ENCODE measurements around the gene SIRT5. TPM values are rescaled to one million over a fixed set of nuclear protein-coding genes. Genes with fewer than 3 reads are reported as not detected.

Gene SIRT5
- total RNA-seq, 1 donor from 2014 or later, result 16.0 TPM

- no peak for DNase-seq (ENCODE audit: low spot score)
- Mint-ChIP-seq H3K27me3 (ENCODE audit: unreplicated experiment) (peaks cover 10% of the 10 kb centered on the region), H3K4me1 (ENCODE audit: unreplicated experiment) (peaks cover 9% of the 10 kb centered on the region), H3K4me3 (ENCODE audit: unreplicated experiment) (peak overlapping the region; percentile 94), H3K9me3 (ENCODE audit: unreplicated experiment) (no peaks in the 10 kb centered on the region), H3K27ac (ENCODE audit: unreplicated experiment) (peak overlapping the region; percentile 90), H3K36me3 (ENCODE audit: low read depth, unreplicated experiment) (no peaks in the 10 kb centered on the region)
- TF ChIP-seq CTCF (IDR thresholded peaks at IDR 0.05; ENCODE audit: unreplicated experiment), result no peak
These were observed 1.3 kb upstream of the SIRT5 start for GRCh38 chr6:13572951-13573654.

DNA sequence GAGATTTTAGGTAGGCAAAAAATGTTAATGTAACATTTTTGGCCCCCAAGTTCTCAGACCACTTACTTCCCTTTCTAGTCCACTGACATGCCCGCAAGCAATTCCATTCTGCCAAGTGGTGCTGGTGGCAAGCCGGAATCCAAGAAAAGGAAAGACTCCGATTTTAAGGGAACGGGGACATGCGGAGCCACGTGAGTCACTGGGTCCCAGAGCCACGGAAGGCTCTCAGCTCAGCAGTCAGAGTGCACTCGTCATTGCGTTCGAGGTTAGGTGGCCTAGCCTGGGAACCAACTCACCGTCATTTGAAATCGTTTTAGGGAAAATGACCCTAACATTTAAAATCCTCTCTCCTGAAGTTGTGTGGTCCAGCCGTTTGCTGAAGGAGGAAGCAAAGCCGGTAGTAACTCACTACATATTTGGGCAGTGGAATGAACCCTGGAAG lies 711 bp upstream of the SIRT5 start:
- peak overlapping the region; percentile 90 for H3K27ac Mint-ChIP-seq (ENCODE audit: unreplicated experiment)
- TF ChIP-seq CTCF (IDR thresholded peaks at IDR 0.05; ENCODE audit: unreplicated experiment), result no peak
- H3K4me3 Mint-ChIP-seq (ENCODE audit: unreplicated experiment), result peak overlapping the region; percentile 94
- no peak for DNase-seq (ENCODE audit: low spot score)
- H3K27me3 Mint-ChIP-seq (ENCODE audit: unreplicated experiment), result peaks cover 10% of the 10 kb centered on the region
- H3K36me3 Mint-ChIP-seq (ENCODE audit: low read depth, unreplicated experiment), result no peaks in the 10 kb centered on the region
- no peaks in the 10 kb centered on the region for H3K9me3 Mint-ChIP-seq (ENCODE audit: unreplicated experiment)
- peaks cover 9% of the 10 kb centered on the region for H3K4me1 Mint-ChIP-seq (ENCODE audit: unreplicated experiment)

- peak; percentile 59 for TF ChIP-seq CTCF (IDR thresholded peaks at IDR 0.05; ENCODE audit: unreplicated experiment)
- peak; percentile 94 for DNase-seq (ENCODE audit: low spot score)
- Mint-ChIP-seq H3K27me3 (ENCODE audit: unreplicated experiment) (peaks cover 10% of the 10 kb centered on the region), H3K27ac (ENCODE audit: unreplicated experiment) (peak overlapping the region; percentile 90), H3K9me3 (ENCODE audit: unreplicated experiment) (no peaks in the 10 kb centered on the region), H3K4me3 (ENCODE audit: unreplicated experiment) (peak overlapping the region; percentile 98), H3K36me3 (ENCODE audit: low read depth, unreplicated experiment) (no peaks in the 10 kb centered on the region), H3K4me1 (ENCODE audit: unreplicated experiment) (peaks cover 9% of the 10 kb centered on the region)
These were observed 241 bp upstream of the SIRT5 start for GRCh38 chr6:13574149-13574570.

- no peak for TF ChIP-seq CTCF (IDR thresholded peaks at IDR 0.05; ENCODE audit: unreplicated experiment)
- DNase-seq (ENCODE audit: low spot score), result no peak
- Mint-ChIP-seq H3K4me1 (ENCODE audit: unreplicated experiment) (peaks cover 9% of the 10 kb centered on the region), H3K36me3 (ENCODE audit: low read depth, unreplicated experiment) (peaks cover 5% of the 10 kb centered on the region), H3K9me3 (ENCODE audit: unreplicated experiment) (no peaks in the 10 kb centered on the region), H3K4me3 (ENCODE audit: unreplicated experiment) (peak overlapping the region; percentile 98), H3K27me3 (ENCODE audit: unreplicated experiment) (peaks cover 10% of the 10 kb centered on the region), H3K27ac (ENCODE audit: unreplicated experiment) (peak overlapping the region; percentile 72)
These were observed 975 bp downstream of the SIRT5 start for GRCh38 chr6:13575377-13575775.

GRCh38 chr6:13576017-13576416 lies 1.6 kb downstream of the SIRT5 start:
- peaks cover 9% of the 10 kb centered on the region for H3K4me1 Mint-ChIP-seq (ENCODE audit: unreplicated experiment)

More at GRCh38 chr6:13576017-13576416, 1.6 kb downstream of the SIRT5 start:
- Mint-ChIP-seq H3K9me3 (ENCODE audit: unreplicated experiment) (no peaks in the 10 kb centered on the region), H3K36me3 (ENCODE audit: low read depth, unreplicated experiment) (peaks cover 8% of the 10 kb centered on the region), H3K27me3 (ENCODE audit: unreplicated experiment) (peaks cover 10% of the 10 kb centered on the region), H3K27ac (ENCODE audit: unreplicated experiment) (no peak overlapping the region), H3K4me3 (ENCODE audit: unreplicated experiment) (peak overlapping the region; percentile 6)
- TF ChIP-seq CTCF (IDR thresholded peaks at IDR 0.05; ENCODE audit: unreplicated experiment), result no peak
- no peak for DNase-seq (ENCODE audit: low spot score)
